ENCODE data around the gene OR2T6.
"Not testable (repeated sequence)": the region's sequence is repeated elsewhere in the genome, so short reads cannot be mapped to it uniquely, and the experiment has no call there.

GRCh38 chr1:248439283-248439682 is 63.7 kb downstream of the OR2T6 start:
- TF ChIP-seq, protein P1, sequence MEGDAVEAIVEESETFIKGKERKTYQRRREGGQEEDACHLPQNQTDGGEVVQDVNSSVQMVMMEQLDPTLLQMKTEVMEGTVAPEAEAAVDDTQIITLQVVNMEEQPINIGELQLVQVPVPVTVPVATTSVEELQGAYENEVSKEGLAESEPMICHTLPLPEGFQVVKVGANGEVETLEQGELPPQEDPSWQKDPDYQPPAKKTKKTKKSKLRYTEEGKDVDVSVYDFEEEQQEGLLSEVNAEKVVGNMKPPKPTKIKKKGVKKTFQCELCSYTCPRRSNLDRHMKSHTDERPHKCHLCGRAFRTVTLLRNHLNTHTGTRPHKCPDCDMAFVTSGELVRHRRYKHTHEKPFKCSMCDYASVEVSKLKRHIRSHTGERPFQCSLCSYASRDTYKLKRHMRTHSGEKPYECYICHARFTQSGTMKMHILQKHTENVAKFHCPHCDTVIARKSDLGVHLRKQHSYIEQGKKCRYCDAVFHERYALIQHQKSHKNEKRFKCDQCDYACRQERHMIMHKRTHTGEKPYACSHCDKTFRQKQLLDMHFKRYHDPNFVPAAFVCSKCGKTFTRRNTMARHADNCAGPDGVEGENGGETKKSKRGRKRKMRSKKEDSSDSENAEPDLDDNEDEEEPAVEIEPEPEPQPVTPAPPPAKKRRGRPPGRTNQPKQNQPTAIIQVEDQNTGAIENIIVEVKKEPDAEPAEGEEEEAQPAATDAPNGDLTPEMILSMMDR (IDR thresholded peaks at IDR 0.05) = not testable (repeated sequence)
- not testable (repeated sequence) for TF ChIP-seq POLR2A (IDR thresholded peaks at IDR 0.05)
